ENCODE data around the gene AKT3. TPM values are rescaled to one million over a fixed set of nuclear protein-coding genes. Genes with fewer than 3 reads are reported as not detected.

Gene AKT3
- total and polyA plus RNA-seq, 2 experiments from 2014 or later, result 4.5 to 18.5 TPM

GRCh38 chr1:243784506-243784905 lies 65.5 kb downstream of the AKT3 start:
- Histone ChIP-seq H3F3A (replicated peaks; ENCODE audit: low read depth) (no peaks in the 10 kb centered on the region), H3K79me2 (replicated peaks; ENCODE audit: insufficient read depth) (no peaks in the 10 kb centered on the region), H3K4me1 (ENCODE audit: insufficient read depth) (no peaks in the 10 kb centered on the region), H3K36me3 (ENCODE audit: insufficient read depth) (no peaks in the 10 kb centered on the region), H3K4me3 (no peak overlapping the region), H3K4me2 (no peak overlapping the region), H3K27me3 (ENCODE audit: insufficient read depth) (no peaks in the 10 kb centered on the region), H4K20me1 (replicated peaks; ENCODE audit: insufficient read depth) (no peaks in the 10 kb centered on the region), H3K27ac (ENCODE audit: low read depth) (no peak overlapping the region), H3K9me2 (ENCODE audit: insufficient read depth) (no peaks in the 10 kb centered on the region), H2AFZ (no peak overlapping the region)
- ATAC-seq, result no peak
- TF ChIP-seq CREB1 (CRISPR knock-in tag; IDR thresholded peaks at IDR 0.05; ENCODE audit: low read depth), result no peak
- no peak for TF ChIP-seq ZNF462 (CRISPR knock-in tag; IDR thresholded peaks at IDR 0.05)
- TF ChIP-seq ZNF331 (CRISPR knock-in tag; IDR thresholded peaks at IDR 0.05; ENCODE audit: low read depth), result no peak
- no peak for TF ChIP-seq NANOG (IDR thresholded peaks at IDR 0.05; ENCODE audit: borderline replicate concordance)
- no peak for TF ChIP-seq CTCF (conservative IDR thresholded peaks at IDR 0.05; ENCODE audit: low read depth in 2 of 2)
- no peaks in the 10 kb centered on the region for H3K9me3 Mint-ChIP-seq
- peaks cover 12% of the 10 kb centered on the region; the same call in 2 of the 3 replicates for H3K4me1 Mint-ChIP-seq
- no peak overlapping the region for H3K27ac Mint-ChIP-seq
- no peaks in the 10 kb centered on the region for H3K27me3 Mint-ChIP-seq (ENCODE audit: insufficient read depth, low read depth, poor library complexity)
- H3K4me3 Mint-ChIP-seq, result no peak overlapping the region
- no peak for DNase-seq (ENCODE audit: low spot score)
- no peaks in the 10 kb centered on the region for H3K36me3 Mint-ChIP-seq (ENCODE audit: low read depth)

Data from GM23338 (cell line).